Activated CD4-positive, alpha-beta T cell treated with anti-CD3 and anti-CD28 coated beads, Interleukin-2, amount 50 U/mL, for 1 hour (primary cell): ENCODE data around the gene PARD3B.
"Not testable (repeated sequence)": the region's sequence is repeated elsewhere in the genome, so short reads cannot be mapped to it uniquely, and the experiment has no call there.

Experiments
- DNase-seq: peaks from one replicate; pipeline ENCODE4 v3.0.0-alpha.2; 2020

Gene PARD3B

DNA sequence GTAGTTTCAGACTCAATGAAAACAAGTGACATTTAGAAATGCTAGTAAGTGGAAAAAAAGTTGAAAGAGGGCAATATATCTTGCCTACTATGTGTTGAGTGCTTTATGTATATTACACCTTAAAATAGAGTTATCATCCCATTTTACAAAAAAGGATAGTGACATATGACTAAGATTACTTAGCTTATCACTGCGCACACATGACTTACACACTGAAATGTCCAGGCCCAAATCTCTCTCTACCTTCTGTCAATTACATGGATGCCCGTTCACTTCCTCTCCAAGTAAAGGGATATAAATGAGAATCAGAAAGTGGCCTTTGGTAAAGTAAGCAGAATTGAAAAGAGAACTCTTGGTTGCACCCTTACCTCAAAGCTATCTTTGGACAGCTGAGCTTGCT is 3.6 kb upstream of the PARD3B start:
- DNase-seq = no peak

DNA sequence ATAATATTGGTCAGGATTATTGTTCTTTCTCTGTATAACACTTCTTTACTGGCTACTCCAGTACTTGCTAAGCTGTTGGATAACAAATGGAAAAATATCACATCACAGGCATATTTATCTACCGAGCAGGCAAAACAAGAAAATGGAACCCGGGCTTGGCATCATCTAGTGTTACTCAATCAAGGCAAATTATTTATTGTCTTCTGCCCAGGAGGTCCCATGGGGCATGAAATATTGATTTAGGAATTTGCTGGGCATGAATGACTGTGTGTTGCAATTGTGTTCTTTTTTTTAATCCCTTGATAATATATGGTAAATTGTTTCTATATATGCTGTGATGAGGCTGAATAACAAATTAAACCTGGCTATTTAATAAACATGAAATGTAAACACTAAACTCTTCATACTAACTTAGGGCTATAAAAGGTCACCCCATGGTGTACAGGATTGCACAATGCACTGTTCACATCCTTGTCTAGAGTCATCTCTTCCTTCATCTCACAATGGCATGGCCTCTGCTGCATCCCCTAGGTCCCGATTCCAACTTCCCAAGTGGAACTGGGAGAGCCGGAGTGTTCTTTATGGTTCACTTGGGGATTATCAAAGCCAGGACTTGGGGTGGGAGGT is 2.2 kb upstream of the PARD3B start:
- DNase-seq = no peak

DNA sequence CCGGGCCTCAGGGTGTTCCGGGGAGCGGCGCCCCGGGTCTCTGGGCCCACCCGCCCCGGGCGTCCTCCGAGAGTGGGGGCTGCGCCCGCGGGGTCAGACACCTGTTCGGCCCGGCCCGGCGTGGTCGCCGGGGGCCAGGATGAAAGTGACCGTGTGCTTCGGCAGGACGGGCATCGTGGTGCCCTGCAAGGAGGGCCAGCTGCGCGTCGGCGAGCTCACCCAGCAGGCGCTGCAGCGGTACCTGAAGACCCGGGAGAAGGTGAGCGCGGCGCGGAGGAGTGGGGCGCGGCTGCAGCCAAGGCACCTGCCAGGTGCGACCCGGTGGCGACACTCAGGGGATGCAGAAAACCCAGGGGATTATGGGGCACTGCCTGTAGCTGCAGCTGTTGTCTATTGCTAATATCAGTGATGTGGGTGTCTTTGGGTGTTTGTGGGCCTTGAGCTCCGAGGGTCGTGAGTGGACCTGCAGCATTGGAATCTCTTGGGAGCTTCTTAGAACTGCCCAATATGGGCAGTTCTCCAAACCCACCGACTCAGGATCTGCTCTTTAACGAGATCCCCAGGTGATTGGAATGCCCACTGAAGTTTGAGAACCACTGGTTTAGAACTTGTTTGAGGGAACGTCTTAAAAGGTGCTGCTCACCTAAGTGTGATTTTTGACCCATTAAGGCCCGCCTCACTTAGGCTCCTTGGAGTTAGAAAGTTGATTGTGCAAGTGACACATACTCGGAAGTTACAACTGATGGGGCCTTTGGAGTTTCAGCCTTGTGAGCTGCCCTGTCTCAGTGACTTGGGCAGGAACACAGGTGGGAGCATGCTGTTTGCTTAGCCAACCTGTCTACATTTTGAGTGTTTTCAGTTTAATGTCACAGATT is 823 bp downstream of the PARD3B start:
- DNase-seq = no peak

DNA sequence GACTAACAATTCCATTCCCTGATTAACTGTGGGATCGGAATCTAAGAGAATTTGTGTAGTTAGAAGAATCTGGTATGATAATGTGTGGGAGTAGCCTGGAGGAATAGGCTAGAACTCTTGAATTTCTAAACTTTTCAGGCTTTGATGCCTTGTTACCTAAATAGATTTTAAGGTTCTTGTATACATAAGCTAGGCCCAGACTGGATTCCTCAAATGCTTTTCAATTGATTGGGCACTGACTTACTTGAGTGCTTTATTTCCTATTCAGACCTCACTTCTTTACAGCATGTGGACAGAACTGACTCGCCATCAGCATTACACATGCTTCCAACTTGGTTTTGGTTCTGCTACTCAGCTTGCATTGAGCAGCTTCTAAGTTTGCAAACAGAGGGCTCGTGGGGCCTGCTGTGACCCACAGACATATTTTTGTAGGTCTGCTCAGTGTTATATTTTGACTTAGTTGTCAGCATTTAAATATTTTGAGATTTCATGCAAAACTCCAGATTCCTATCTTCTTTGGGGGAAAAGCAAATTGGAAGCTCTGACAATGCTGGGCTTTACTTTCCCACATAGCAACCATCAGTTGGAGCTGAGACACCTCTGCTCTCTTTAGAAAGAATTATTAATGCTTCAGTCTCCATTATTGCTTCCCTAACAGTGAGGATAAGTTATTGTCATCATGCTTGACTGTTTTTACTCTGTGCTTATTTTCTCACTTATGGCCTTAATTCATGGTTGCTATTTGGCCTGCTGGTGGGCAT is 5.7 kb downstream of the PARD3B start:
- no peak for DNase-seq

DNA sequence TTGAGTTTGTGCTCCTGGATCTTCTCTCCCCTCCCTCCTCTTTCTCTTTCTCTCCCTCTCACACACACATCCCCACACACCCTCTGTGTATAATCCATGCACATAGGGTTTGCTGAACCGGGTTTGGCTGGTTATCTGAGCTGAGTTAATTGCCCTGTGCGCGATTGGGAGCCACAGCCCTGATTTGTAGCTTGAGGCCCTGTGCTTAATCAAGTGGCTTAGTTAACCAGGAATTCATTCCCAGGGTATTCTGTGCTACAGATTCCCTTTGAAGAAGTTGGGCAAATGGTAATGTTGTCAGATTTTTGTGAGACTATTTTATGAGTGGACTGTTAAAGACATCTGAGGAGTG is 6.2 kb downstream of the PARD3B start:
- no peak for DNase-seq

DNA sequence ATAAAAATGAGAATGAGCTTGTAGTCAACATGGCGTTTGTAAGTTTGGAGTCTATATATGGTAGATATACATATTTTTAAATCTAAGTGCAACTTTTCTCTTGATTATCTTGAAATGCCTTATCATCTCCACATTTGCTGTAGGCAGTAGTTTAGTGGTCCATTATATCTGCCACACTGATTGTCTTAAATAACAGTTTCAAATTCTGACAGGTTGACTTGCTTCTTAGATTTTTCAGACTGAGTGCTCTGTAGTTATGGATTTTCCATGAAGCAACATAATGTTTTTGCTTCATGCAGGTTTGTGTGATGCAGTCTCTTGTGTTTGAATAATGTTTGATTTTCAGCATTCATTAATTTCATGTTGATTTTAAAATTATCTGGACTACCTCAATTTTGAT is 12.3 kb downstream of the PARD3B start:
- DNase-seq = no peak

DNA sequence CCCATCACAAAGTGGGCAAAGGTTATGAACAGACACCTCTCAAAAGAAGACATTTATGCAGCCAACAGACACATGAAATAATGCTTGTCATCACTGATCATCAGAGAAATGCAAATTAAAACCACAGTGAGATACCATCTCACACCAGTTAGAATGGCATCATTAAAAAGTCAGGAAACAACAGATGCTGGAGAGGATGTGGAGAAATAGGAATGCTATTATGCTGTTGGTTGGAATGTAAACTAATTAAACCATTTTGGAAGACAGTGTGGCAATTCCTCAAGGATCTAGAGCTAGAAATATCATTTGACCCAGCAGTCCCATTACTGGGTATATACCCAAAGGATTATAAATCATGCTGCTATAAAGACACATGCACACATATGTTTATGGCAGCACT is 14.1 kb downstream of the PARD3B start:
- not testable (repeated sequence) for DNase-seq

DNA sequence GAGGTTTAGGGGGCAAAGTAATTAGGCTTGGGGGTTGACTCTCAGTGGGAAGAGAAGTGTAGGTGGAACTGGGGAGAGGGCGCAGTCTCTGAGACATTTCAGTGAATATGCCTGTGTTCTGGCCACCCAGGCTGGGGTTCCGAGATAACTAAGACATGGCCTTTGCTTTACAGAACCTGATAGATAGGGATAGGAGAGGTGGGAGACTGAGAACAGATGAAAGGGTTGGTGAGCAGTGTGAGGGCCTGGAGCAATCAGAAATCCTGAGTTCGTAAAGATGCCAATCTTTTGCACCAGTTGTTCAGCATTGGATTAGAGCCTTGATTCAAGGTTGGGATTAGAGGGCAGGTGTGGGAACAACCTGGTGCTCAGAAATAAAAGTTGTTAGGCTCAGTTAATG is 15.6 kb downstream of the PARD3B start:
- DNase-seq = no peak

DNA sequence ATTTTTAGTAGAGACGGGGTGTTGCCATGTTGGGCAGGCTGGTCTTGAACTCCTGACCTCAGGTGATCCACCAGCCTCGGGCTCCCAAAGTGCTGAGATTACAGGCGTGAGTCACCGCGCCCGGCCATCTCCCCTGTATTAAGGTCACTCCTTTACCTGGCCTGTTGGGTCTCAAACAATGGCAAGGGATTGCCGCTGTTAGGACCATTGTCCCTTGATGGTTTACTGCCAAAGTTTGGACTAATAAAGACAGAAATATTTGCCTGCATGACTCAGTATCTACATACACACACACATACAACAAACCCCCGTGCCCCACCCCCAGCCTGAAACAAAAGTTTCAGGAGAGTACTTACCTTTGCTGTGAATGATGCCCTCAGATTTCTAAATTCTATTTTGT is 16.5 kb downstream of the PARD3B start:
- no peak for DNase-seq

DNA sequence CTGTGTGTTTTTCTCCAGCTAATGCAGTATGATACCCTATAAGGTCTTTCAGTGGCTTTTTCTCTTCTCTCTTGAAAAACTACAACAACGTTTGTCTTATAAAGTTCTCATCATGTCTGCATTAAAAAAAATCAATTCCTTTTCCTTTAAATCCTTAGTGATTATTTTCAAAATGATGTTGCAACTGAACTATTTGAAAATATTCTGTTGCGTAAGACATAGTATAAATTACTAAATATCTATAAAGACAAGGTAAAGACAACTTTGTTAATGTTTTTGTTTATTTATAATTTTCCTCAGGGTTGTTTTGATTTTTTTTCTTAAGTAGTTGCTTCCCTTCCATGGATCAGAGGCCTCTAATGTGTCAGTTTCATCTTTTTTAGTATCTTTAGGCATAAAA is 21.2 kb downstream of the PARD3B start:
- DNase-seq = no peak

DNA sequence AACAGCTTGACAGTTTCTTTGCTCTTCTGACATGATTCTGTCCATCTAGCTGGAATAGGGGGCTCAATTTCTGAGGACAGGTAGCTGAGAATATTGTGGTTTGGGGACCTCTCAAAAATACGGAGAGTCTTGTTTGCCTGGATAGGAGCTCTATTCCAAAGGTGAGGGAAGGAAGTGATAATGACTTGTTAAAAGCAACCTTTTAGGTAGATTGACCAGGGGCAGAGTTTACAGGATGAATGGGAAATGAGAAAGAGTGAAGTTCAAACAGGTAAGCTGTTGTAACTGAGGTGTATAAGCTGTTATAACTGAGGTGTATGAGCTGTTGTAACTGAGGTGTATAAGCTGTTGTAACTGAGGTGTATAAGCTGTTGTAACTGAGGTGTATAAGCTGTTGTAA is 25.1 kb downstream of the PARD3B start:
- no peak for DNase-seq

DNA sequence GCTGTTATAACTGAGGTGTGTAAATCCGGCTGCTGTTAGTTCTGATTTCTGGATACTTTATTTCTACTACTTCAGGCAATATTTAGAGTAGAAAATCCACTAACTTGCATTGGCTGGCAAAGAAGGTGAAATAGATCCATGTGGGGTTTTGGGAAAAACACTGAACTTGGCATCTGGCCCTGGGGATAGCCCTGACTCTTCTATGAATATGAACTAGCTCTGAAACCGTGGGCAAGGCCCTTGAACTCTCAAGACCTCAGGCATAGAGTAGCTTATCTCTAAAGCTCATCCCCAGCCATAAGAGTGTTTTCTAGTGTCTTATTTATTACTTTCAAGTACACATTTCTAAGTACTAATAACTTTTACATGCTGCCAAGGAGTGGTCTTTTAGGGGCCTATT is 25.8 kb downstream of the PARD3B start:
- DNase-seq = no peak

DNA sequence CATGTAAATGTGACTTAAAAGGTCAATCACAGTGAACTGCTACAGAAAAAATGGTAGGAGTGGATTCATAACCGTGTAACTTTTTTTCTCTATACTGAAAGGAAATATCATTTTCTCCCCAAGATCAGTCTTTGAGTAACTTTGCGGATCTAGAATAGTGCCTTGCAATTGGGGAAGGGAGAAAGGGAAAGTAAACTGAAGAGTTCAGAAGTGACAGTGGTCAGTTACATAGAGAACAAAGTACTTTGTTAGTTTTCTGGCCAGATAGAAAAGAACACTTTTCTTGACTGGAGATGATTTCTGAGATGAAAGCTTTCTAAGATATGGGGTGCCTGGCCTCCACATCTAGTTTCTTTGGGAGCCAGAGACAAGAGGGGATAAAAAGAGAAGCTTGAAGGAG is 26.6 kb downstream of the PARD3B start:
- no peak for DNase-seq

DNA sequence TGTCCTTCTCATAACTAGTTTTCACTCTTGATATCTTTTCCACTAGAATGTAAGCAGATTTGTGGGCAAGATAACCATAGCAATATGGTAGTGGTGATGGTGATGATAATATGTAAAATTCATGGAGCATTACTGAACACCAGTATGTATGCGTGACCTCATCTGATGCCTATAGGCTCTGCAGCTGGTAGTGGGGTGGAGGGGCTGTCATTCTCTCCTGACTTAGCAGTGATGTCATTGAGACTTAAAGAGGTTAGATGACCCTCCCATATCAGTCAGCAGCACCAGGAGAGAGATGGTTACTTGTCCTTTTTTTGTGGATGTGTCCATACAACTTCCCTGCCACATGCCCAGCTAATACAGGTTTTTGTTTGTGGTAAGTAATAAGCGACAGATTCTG is 27.9 kb downstream of the PARD3B start:
- DNase-seq = no peak

DNA sequence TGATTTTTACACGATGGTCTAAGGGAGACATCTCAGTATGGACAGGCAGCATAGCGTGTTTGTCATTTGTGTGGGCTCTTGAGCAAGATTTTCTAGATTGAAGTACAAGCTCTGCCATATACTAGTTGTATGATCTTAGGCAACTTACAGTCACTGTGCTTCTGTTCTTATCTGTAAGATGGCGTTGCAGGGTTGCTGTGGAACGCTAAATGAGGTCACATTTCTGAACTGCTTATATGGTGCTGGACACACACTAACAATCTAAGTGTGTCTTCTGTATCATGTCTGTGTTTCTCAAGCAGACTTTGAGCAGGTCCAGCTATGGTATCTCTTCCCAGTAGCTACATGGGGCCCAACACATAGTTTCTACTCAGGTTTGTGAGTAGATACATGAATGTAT is 29.2 kb downstream of the PARD3B start:
- DNase-seq = no peak

DNA sequence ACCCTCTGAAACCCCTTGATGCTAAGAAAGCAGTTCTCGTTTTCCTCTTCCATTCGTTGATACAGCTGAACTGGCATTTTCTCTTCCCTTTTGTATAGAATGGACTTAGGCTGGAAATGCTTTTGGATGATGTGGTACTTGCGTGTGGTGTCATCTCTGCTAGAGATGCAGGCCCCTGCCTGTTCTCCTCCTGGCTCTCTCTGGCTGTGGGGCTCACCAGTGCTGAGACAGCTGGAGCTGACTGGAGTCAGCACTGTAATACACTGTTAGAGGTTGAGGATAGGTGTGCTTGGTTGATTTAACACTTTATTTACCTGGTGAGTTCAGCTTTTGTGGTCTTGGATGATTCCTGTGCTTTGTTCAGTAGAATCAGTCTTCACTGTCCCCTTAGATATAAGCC is 30.2 kb downstream of the PARD3B start:
- DNase-seq = no peak

DNA sequence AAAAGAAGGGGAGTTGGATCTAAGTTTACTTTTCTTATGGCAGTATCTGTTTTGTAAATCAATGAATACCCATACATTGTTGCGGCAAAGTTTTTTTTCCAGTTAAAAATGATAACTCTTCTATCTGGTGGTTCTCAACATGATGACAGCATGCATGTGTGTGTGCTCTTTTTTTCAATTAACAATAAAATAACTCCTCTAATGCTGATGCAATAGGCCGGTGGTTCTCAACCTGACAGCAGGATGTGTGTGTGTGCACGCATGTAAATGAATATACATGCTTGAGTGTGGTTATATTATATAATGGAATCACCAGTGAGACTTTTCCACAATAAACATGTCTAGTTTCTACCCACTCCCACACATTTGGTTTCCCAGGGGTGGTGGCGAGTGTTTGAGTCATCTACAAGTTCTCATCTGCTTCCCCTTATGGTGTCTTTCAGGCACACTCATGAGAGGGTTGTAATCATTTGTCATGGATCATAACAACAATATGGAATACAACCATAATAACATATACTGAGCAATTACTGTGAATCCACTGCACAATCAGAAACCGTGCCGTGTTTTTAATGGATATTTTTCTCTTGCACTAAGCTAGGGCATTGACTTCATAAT is 31.2 kb downstream of the PARD3B start:
- DNase-seq = no peak

DNA sequence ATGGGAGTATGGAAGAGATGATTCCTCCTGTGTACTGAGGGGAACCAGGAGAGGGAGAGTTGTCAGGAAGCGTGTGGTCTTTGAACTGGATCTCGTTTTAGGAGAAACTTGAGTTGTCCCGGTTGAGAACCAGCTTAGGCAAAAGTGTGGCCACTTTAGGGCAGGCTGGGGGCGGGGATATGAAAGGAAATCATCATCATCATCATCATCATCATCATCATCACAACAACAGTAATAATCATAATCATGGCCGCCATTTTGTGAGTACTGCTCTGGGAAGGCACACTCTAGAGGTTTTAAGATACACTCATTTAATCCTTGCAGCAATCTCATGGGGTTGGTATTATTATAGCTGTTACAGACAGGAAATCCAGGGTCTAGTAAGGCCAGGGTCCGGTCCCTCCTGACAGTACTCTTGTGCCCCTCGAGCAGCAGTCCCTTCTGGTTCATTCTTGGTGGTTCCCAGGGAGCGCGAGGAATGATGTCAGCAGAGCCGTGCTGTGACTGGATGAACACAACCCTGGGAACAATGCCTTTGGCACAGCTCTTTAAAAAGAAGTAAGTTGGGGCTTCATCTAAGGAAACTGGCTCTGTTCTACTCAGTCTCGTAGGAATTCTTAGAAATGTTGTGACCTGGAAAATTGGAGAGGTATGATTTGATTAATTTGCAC is 33.8 kb downstream of the PARD3B start:
- no peak for DNase-seq

DNA sequence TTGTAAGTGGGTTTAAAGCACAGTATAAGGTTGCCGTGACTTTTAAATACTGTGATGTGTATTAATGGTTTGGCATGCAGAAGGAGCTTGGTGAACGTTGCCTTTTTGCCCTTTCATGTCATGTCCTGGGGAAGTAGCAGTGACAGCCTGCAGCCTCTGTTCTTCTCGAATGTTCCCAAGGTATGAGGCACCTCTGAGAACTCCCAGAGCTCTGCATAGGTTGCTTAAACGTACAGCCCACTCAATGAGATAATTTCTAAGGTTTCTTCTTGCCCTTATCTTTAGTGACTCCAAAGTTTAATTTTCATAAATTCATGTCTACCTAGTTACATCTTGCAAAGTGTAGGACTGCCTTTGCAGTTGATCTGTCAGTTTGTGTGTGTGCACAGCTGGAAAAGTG is 36.7 kb downstream of the PARD3B start:
- no peak for DNase-seq

DNA sequence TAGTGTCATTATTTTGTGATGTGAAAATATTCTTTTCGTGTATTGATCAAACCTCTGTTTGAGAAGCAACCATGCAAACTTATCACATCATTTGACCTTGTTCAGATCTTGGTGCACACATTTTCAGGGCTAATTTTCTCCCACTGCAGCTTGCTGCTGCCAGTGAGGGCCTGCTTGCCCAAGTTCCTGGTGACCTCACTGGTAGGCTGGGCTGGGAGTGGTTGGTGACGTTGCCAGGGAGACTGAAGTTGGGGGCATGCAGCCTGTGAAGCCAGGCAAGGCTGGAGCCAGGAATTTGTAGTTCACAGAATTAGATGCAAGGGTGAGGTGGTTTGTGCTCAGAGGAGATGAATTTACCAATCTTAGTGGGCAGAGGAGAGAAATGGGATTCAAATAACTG is 38.5 kb downstream of the PARD3B start:
- no peak for DNase-seq

DNA sequence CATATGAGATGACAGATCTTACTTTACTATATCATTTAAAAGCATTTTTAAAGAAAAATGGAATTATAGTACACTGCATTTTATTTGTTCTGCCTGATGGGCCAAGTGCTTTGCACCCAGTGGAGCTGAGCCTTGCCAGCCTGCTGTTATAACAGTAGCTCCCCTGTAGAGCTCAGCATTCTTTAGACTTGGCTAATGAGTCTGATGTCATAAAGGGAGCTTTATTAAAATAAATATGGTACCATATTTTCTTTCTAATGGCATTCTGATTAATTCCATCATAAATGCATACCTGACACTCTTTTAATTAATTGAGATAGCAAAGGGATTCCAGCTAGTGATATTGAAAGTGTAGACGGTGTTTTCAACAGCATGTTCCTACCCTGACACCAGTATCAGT is 40.7 kb downstream of the PARD3B start:
- DNase-seq = no peak

DNA sequence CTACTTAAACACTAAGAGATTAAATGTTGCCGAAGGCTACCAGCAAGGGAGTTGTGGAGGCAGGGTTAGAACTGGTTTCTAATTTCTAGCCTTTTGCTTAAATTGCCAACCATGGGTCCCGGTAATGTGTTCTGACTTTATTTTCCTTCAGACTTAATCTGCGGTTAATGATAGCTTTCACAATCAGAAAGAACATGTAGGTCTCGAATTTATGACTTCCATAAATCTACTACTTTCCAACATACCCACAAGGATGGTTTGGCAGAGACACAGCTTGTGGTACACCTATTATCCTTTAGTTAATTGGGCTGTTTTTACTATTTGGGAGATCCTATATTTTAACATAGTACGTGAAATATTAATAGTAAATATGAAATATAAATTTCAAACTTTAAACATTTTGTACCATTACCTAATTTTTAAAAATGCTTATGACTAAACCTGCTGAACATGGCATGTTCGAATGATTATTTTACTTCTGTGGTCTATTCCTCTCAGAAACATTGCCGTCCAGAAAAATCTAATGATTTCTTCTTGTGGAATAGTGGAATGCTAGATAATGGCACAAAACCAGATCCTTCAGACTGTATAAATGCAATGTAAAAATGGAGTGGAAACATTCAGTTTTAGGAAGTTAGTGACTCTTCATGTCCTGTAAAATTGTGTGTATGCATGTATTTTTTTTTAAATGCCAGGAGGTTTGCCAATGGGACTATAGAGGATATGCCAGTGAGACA is 41.3 kb downstream of the PARD3B start:
- no peak for DNase-seq
